ENCODE results near the gene LAMB2.

Gene LAMB2

DNA sequence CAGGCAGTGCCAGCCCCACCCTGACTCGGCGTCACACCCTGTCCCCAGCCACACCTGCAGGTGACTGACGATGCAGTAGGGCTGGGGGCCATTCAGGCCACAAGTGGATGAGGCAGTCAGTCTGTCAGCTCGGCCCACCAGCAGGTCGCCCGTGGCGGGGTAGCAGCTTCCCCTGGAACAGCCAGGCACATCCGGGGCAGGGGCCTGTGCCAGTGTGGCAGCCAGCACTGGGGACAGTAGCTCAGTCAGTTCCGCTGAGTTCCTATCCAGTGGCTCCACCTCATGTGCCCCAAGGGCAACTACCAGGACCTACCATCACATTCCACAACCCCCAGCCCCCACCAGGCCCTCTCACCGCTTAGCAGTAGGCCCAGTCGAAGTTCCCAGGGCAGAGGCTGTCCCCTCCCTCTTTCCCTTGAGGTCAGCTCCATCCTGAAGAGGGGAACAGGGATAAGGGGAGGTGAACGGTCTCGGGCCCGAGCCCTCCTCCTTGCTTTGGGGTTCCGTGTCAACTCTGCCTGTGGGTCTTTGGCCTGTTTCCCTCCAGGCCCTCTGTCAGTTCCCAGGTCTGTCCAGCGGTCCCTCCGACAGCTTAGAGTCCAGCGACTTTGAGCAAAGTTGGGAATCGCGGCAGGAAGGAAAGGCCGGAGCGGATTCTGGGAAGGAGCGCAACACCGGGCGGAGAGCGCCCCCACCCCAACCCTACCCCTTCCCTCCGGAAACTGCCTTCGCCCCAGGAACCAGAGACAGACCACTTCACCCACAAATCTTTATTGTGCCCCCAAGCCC, at the start of gene LAMB2:
TSS of gene LAMB2 (minus strand) at position 614 of the 789 bp plus-strand sequence. CDS start at position 431, 183 bp downstream.
- peaks cover 0 to 15% of the 10 kb centered on the region in 2 donors for H3K36me3 ChIP-seq (ENCODE audit: control insufficient read depth in 1 of 2, insufficient read depth in 2 of 2, low read length in 2 of 2)
- peaks cover 0 to 3% of the 10 kb centered on the region in 2 donors for H3K27me3 ChIP-seq (ENCODE audit: control insufficient read depth in 1 of 2, insufficient read depth in 2 of 2, low read length in 2 of 2)
- peak within 1 kb of the TSS; percentile 79 for H3K27ac ChIP-seq (ENCODE audit: low read depth, low read length)
- peaks cover 9 to 18% of the 10 kb centered on the region in 2 donors for H3K4me1 ChIP-seq (ENCODE audit: control insufficient read depth in 1 of 2, insufficient read depth in 2 of 2, low read length in 2 of 2)
- H3K9me3 ChIP-seq (ENCODE audit: control insufficient read depth in 1 of 2, low read length in 2 of 2), result no peaks in the 10 kb centered on the region
- H3K9ac ChIP-seq (ENCODE audit: low read depth in 1 of 2, low read length in 2 of 2), result peak within 1 kb of the TSS; percentile 64 to 85
- H3K4me3 ChIP-seq (ENCODE audit: low read depth in 1 of 2, low read length in 2 of 2), result peak within 1 kb of the TSS; percentile 86

GRCh38 chr3:49181351-49181750, 48.5 kb upstream of the LAMB2 start:
- no peaks in the 10 kb centered on the region for H3K27me3 ChIP-seq (ENCODE audit: control insufficient read depth in 1 of 2, insufficient read depth in 2 of 2, low read length in 2 of 2)

DNA sequence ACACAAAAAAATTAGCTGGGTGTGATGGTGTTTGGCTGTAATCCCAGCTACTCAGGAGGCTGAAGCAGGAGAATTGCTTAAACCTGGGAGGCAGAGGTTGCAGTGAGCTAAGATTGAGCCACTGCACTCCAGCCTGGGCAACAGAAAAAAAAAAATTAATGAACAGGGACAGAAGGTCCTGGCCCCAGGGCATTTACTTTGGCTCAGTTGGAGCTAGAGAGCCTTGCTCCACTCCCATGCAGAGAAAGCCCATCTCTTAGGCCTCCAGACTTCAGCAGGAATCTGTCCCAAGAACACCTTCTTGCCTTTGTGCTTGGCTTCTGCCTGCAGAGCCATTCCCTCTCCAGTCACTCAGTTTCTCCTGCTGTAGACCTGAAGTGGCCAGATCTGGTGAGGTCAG, 47.3 kb upstream of the LAMB2 start:
- Histone ChIP-seq H3K36me3 (ENCODE audit: control insufficient read depth in 1 of 2, insufficient read depth in 2 of 2, low read length in 2 of 2) (no peaks in the 10 kb centered on the region), H3K27ac (ENCODE audit: low read depth, low read length) (no peak overlapping the region), H3K4me3 (ENCODE audit: low read depth in 1 of 2, low read length in 2 of 2) (no peak overlapping the region), H3K9ac (ENCODE audit: low read depth in 1 of 2, low read length in 2 of 2) (no peak overlapping the region), H3K9me3 (ENCODE audit: control insufficient read depth in 1 of 2, low read length in 2 of 2) (no peaks in the 10 kb centered on the region), H3K27me3 (ENCODE audit: control insufficient read depth in 1 of 2, insufficient read depth in 2 of 2, low read length in 2 of 2) (no peaks in the 10 kb centered on the region), H3K4me1 (ENCODE audit: control insufficient read depth in 1 of 2, insufficient read depth in 2 of 2, low read length in 2 of 2) (no peaks in the 10 kb centered on the region)

More at GRCh38 chr3:49181351-49181750, 48.5 kb upstream of the LAMB2 start:
- H3K4me3 ChIP-seq (ENCODE audit: low read depth in 1 of 2, low read length in 2 of 2), result no peak overlapping the region
- no peak overlapping the region for H3K9ac ChIP-seq (ENCODE audit: low read depth in 1 of 2, low read length in 2 of 2)
- no peak overlapping the region for H3K27ac ChIP-seq (ENCODE audit: low read depth, low read length)
- no peaks in the 10 kb centered on the region for H3K9me3 ChIP-seq (ENCODE audit: control insufficient read depth in 1 of 2, low read length in 2 of 2)
- H3K36me3 ChIP-seq (ENCODE audit: control insufficient read depth in 1 of 2, insufficient read depth in 2 of 2, low read length in 2 of 2), result no peaks in the 10 kb centered on the region
- H3K4me1 ChIP-seq (ENCODE audit: control insufficient read depth in 1 of 2, insufficient read depth in 2 of 2, low read length in 2 of 2), result no peaks in the 10 kb centered on the region

- no peak overlapping the region for H3K27ac ChIP-seq (ENCODE audit: low read depth, low read length)
- no peak overlapping the region for H3K9ac ChIP-seq (ENCODE audit: low read depth in 1 of 2, low read length in 2 of 2)
- H3K4me3 ChIP-seq (ENCODE audit: low read depth in 1 of 2, low read length in 2 of 2), result no peak overlapping the region
- no peaks in the 10 kb centered on the region for H3K9me3 ChIP-seq (ENCODE audit: control insufficient read depth in 1 of 2, low read length in 2 of 2)
- peaks cover 17 to 19% of the 10 kb centered on the region in 2 donors for H3K4me1 ChIP-seq (ENCODE audit: control insufficient read depth in 1 of 2, insufficient read depth in 2 of 2, low read length in 2 of 2)
- no peaks in the 10 kb centered on the region for H3K36me3 ChIP-seq (ENCODE audit: control insufficient read depth in 1 of 2, insufficient read depth in 2 of 2, low read length in 2 of 2)
- no peaks in the 10 kb centered on the region for H3K27me3 ChIP-seq (ENCODE audit: control insufficient read depth in 1 of 2, insufficient read depth in 2 of 2, low read length in 2 of 2)
Measured at GRCh38 chr3:49177073-49177472, 44.2 kb upstream of the LAMB2 start.

DNA sequence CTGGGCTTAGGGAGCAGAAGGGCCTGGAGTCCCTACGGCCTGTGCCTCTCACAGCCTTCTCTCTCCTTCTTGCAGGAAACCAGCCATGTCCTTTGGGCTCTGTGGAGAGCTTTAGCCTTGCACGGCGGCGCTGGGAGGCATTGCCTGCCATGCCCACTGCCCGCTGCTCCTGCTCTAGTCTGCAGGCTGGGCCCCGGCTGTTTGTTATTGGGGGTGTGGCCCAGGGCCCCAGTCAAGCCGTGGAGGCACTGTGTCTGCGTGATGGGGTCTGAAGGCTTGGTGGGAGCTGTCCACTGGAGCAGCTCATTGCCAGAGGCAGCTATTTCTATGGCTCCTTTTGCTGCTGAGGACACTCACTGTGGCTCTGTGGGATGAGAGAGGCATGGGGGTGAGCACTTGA, 42.7 kb upstream of the LAMB2 start:
- H3K27ac ChIP-seq (ENCODE audit: low read depth, low read length), result no peak overlapping the region
- H3K36me3 ChIP-seq (ENCODE audit: control insufficient read depth in 1 of 2, insufficient read depth in 2 of 2, low read length in 2 of 2), result no peaks in the 10 kb centered on the region
- no peak overlapping the region for H3K4me3 ChIP-seq (ENCODE audit: low read depth in 1 of 2, low read length in 2 of 2)
- H3K4me1 ChIP-seq (ENCODE audit: control insufficient read depth in 1 of 2, insufficient read depth in 2 of 2, low read length in 2 of 2), result peaks cover 21 to 28% of the 10 kb centered on the region in 2 donors
- H3K9ac ChIP-seq (ENCODE audit: low read depth in 1 of 2, low read length in 2 of 2), result no peak overlapping the region
- H3K9me3 ChIP-seq (ENCODE audit: control insufficient read depth in 1 of 2, low read length in 2 of 2), result no peaks in the 10 kb centered on the region
- H3K27me3 ChIP-seq (ENCODE audit: control insufficient read depth in 1 of 2, insufficient read depth in 2 of 2, low read length in 2 of 2), result no peaks in the 10 kb centered on the region

DNA sequence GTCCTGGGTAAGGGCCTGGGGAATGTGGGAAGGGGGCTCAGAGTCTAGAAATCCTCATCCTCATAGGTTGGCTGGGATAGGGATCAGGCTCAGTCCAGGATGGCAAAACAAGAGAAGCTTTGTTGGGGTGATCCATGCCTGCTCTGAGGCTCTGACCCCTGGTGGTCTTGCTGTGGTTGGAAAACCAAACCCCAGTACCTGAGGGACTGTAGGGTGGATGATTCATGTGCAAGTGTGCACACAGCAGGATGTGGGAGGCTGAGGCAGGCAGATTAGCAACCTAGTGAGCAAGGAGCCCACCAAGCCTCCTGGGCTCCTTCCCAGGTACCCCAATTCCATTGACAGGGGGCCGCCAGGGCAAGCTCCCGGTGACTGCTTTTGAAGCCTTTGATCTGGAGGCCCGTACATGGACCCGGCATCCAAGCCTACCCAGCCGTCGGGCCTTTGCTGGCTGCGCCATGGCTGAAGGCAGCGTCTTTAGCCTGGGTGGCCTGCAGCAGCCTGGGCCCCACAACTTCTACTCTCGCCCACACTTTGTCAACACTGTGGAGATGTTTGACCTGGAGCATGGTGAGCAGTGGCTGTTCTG, 41.6 kb upstream of the LAMB2 start:
- H3K27ac ChIP-seq (ENCODE audit: low read depth, low read length), result no peak overlapping the region
- H3K9ac ChIP-seq (ENCODE audit: low read depth in 1 of 2, low read length in 2 of 2), result no peak overlapping the region
- no peaks in the 10 kb centered on the region for H3K36me3 ChIP-seq (ENCODE audit: control insufficient read depth in 1 of 2, insufficient read depth in 2 of 2, low read length in 2 of 2)

DNA sequence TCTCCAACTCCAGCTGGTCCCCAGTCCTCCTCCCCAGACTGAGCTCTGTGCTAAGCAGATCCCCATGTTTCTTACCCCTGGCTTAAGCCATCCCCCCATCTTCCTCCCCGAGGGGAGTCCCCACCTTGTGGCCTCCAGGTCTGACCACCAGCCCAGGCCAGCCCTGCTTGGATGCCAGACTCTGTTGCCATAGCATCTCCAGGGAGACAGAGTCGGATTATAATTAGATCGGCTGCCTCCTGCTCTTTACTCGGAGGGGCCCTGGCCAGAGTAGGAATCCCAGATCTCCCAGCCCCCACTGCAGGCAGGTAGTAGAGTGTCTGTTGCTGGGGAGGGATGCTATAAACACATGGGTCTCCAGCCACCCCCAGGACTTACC, 40.9 kb upstream of the LAMB2 start:
- H3K9me3 ChIP-seq (ENCODE audit: control insufficient read depth in 1 of 2, low read length in 2 of 2), result no peaks in the 10 kb centered on the region
- H3K4me1 ChIP-seq (ENCODE audit: control insufficient read depth in 1 of 2, insufficient read depth in 2 of 2, low read length in 2 of 2), result peaks cover 23 to 30% of the 10 kb centered on the region in 2 donors
- no peak overlapping the region for H3K4me3 ChIP-seq (ENCODE audit: low read depth in 1 of 2, low read length in 2 of 2)
- H3K27ac ChIP-seq (ENCODE audit: low read depth, low read length), result no peak overlapping the region
- H3K9ac ChIP-seq (ENCODE audit: low read depth in 1 of 2, low read length in 2 of 2), result peak overlapping the region; percentile 21 to 83
- no peaks in the 10 kb centered on the region for H3K27me3 ChIP-seq (ENCODE audit: control insufficient read depth in 1 of 2, insufficient read depth in 2 of 2, low read length in 2 of 2)
- no peaks in the 10 kb centered on the region for H3K36me3 ChIP-seq (ENCODE audit: control insufficient read depth in 1 of 2, insufficient read depth in 2 of 2, low read length in 2 of 2)

More for the DNA sequence above, 41.6 kb upstream of the LAMB2 start:
- Histone ChIP-seq H3K4me1 (ENCODE audit: control insufficient read depth in 1 of 2, insufficient read depth in 2 of 2, low read length in 2 of 2) (peaks cover 23 to 30% of the 10 kb centered on the region in 2 donors), H3K4me3 (ENCODE audit: low read depth in 1 of 2, low read length in 2 of 2) (no peak overlapping the region), H3K9me3 (ENCODE audit: control insufficient read depth in 1 of 2, low read length in 2 of 2) (no peaks in the 10 kb centered on the region), H3K27me3 (ENCODE audit: control insufficient read depth in 1 of 2, insufficient read depth in 2 of 2, low read length in 2 of 2) (no peaks in the 10 kb centered on the region)

GRCh38 chr3:49173116-49173791, 40.4 kb upstream of the LAMB2 start:
- Histone ChIP-seq H3K4me1 (ENCODE audit: control insufficient read depth in 1 of 2, insufficient read depth in 2 of 2, low read length in 2 of 2) (peaks cover 23 to 30% of the 10 kb centered on the region in 2 donors), H3K36me3 (ENCODE audit: control insufficient read depth in 1 of 2, insufficient read depth in 2 of 2, low read length in 2 of 2) (no peaks in the 10 kb centered on the region), H3K27ac (ENCODE audit: low read depth, low read length) (no peak overlapping the region), H3K4me3 (ENCODE audit: low read depth in 1 of 2, low read length in 2 of 2) (peak overlapping the region; percentile 87 to 96), H3K9me3 (ENCODE audit: control insufficient read depth in 1 of 2, low read length in 2 of 2) (no peaks in the 10 kb centered on the region), H3K27me3 (ENCODE audit: control insufficient read depth in 1 of 2, insufficient read depth in 2 of 2, low read length in 2 of 2) (no peaks in the 10 kb centered on the region), H3K9ac (ENCODE audit: low read depth in 1 of 2, low read length in 2 of 2) (peak overlapping the region; percentile 21 to 83)

DNA sequence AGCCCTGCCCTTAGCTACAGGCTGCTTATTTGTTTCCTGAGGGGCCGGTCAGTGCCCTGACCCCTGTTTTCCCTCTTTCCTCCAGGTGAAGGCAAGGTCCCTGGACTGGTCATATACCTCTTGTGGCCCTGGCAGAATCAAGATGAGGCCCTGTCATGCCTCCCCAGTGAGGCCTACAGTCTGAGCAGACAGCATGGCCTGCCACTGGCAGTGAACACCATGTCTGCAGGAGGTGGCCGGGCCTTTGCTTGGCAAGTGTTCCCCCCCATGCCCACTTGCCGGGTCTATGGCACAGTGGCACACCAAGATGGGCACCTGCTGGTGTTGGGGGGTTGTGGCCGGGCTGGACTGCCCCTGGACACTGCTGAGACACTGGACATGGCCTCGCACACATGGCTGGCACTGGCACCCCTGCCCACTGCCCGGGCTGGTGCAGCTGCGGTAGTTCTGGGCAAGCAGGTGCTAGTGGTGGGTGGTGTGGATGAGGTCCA, 39.7 kb upstream of the LAMB2 start:
- Histone ChIP-seq H3K9ac (ENCODE audit: low read depth in 1 of 2, low read length in 2 of 2) (peak overlapping the region; percentile 83 to 94), H3K36me3 (ENCODE audit: control insufficient read depth in 1 of 2, insufficient read depth in 2 of 2, low read length in 2 of 2) (no peaks in the 10 kb centered on the region), H3K4me3 (ENCODE audit: low read depth in 1 of 2, low read length in 2 of 2) (peak overlapping the region; percentile 87 to 96), H3K27ac (ENCODE audit: low read depth, low read length) (no peak overlapping the region), H3K27me3 (ENCODE audit: control insufficient read depth in 1 of 2, insufficient read depth in 2 of 2, low read length in 2 of 2) (no peaks in the 10 kb centered on the region), H3K9me3 (ENCODE audit: control insufficient read depth in 1 of 2, low read length in 2 of 2) (no peaks in the 10 kb centered on the region), H3K4me1 (ENCODE audit: control insufficient read depth in 1 of 2, insufficient read depth in 2 of 2, low read length in 2 of 2) (peaks cover 23 to 30% of the 10 kb centered on the region in 2 donors)
